HepG2 (cell line): ENCODE results near the gene MGLL. TPM values are rescaled to one million over a fixed set of nuclear protein-coding genes. Genes with fewer than 3 reads are reported as not detected.

Experiments
- ATAC-seq: fragments of 200-7000 bp; cut with Tn5 transposase; 3 replicates; pipeline ENCODE4 v1.9.1; 2020; ENCODE audit warnings: mild to moderate bottlenecking, moderate library complexity
- BruUV-seq: library from RNA; stranded (reverse); fragments of 400-500 nt; replicated peaks from 2 replicates; lab custom pipeline; 2021; lab: Mats Ljungman, UMichigan
- CTCF ChIA-PET: fragments of 300-600 bp; formaldehyde crosslinking; extraction: SDS; loops from one replicate; lab custom pipeline; 2021; ENCODE audit warnings: low total read pairs, inconsistent platforms, low intra/inter-chr PET ratio; lab: Yijun Ruan, JAX
- POLR2A ChIA-PET: fragments of 350-600 bp; sonication (Branson Sonifier 250); formaldehyde crosslinking; loops from one replicate; lab custom pipeline; 2020; ENCODE audit warnings: antibody characterized with exemption, inconsistent platforms; lab: Yijun Ruan, JAX
- DNase-seq: peaks from one replicate; pipeline ENCODE4 v3.0.0-alpha.2; 2015; ENCODE audit warnings: low spot score
- FAIRE-seq: peaks from 3 replicates; lab custom pipeline; 2011; peaks lifted over from hg19 to GRCh38; lab: Jason Lieb, UNC
- H2AFZ ChIP-seq: one replicate; pipeline ENCODE4 v1.6.1; 2011; ENCODE audit warnings: low read length, inconsistent platforms
- H3K27ac ChIP-seq: fragments of 300-600 bp; 3 replicates; pipeline ENCODE4 v1.8.0; 2011; ENCODE audit warnings: mixed run types, mild to moderate bottlenecking, mixed read lengths, low read length, inconsistent platforms; ENCODE audit not compliant: insufficient read depth; ENCODE audit errors: extremely low read length
- H3K27me3 ChIP-seq, 2 experiments: fragments of 200-600 bp in 1 of 2; 2 replicates in 1 of 2; 3 replicates in 1 of 2; pipeline versions ENCODE4 v1.6.0 to v1.8.0; 2011; ENCODE audit warnings: low read length in 2 of 2, mild to moderate bottlenecking in 2 of 2, moderate library complexity in 2 of 2, inconsistent platforms in 1 of 2; ENCODE audit not compliant: insufficient read depth in 2 of 2, control insufficient read depth in 1 of 2
- H3K36me3 ChIP-seq, 2 experiments: fragments of 200-600 bp in 1 of 2; replicated peaks in 1 of 2; 2 replicates in 1 of 2; 3 replicates in 1 of 2; pipeline versions ENCODE4 v1.5.1 to v1.8.0; 2011; ENCODE audit warnings: low read length in 2 of 2, inconsistent platforms in 1 of 2; ENCODE audit not compliant: insufficient read depth in 2 of 2, control insufficient read depth in 1 of 2
- H3K4me1 ChIP-seq: 2 replicates; pipeline ENCODE4 v1.5.1; 2012; ENCODE audit warnings: low read length, inconsistent platforms; ENCODE audit not compliant: insufficient read depth
- H3K4me2 ChIP-seq: 2 replicates; pipeline ENCODE4 v1.6.0; 2011; ENCODE audit warnings: low read depth, low read length, inconsistent platforms
- H3K4me3 ChIP-seq, 3 experiments: fragments of 200-600 bp in 1 of 3; sonication (generic), shearing (Covaris generic) in 1 of 3; replicated peaks in 1 of 3; 2 replicates each; pipeline ENCODE4 v1.5.1; 2011 to 2016; ENCODE audit warnings: low read length in 3 of 3, inconsistent platforms in 2 of 3, low read depth in 2 of 3, mild to moderate bottlenecking in 2 of 3, control low read depth in 1 of 3, mixed read lengths in 1 of 3; ENCODE audit not compliant: insufficient read depth in 1 of 3
- H3K79me2 ChIP-seq: one replicate; pipeline ENCODE4 v1.6.1; 2011; ENCODE audit warnings: low read length, inconsistent platforms; ENCODE audit not compliant: insufficient read depth
- H3K9ac ChIP-seq: 2 replicates; pipeline ENCODE4 v1.6.0; 2011; ENCODE audit warnings: mild to moderate bottlenecking, low read depth, low read length, inconsistent platforms; ENCODE audit not compliant: insufficient read depth
- H3K9me3 ChIP-seq: 2 replicates; pipeline ENCODE4 v1.5.1; 2012; ENCODE audit warnings: mild to moderate bottlenecking, low read length
- H4K20me1 ChIP-seq: 2 replicates; pipeline ENCODE4 v1.6.0; 2011; ENCODE audit warnings: inconsistent platforms, mild to moderate bottlenecking, low read length, moderate library complexity; ENCODE audit not compliant: insufficient read depth
- ATF7 ChIP-seq, 2 experiments: fragments of 450-650 bp in 1 of 2; sonication (generic) in 1 of 2; formaldehyde crosslinking in 1 of 2; IDR thresholded peaks; 2 replicates each; pipeline versions ENCODE4 v1.4.0 to v1.6.1; 2016 to 2020; ENCODE audit warnings: antibody characterized with exemption in 1 of 2, mild to moderate bottlenecking in 1 of 2, missing genetic modification reagents in 1 of 2
- CEBPB ChIP-seq: IDR thresholded peaks from 2 replicates; pipeline ENCODE4 v1.6.1; 2011; ENCODE audit warnings: low read depth, low read length, improper control_type of control experiment, borderline replicate concordance
- EP300 ChIP-seq, 3 experiments: sonication (generic) in 1 of 3; formaldehyde crosslinking in 1 of 3; IDR thresholded peaks; 2 replicates each; pipeline versions ENCODE4 v1.5.1 to v1.6.1; 2011 to 2020; ENCODE audit warnings: low read depth in 2 of 3, low read length in 2 of 3, borderline replicate concordance in 1 of 3, improper control_type of control experiment in 1 of 3, mild to moderate bottlenecking in 1 of 3, missing genetic modification reagents in 1 of 3, moderate library complexity in 1 of 3
- MEIS2 ChIP-seq: sonication (generic); formaldehyde crosslinking; IDR thresholded peaks from 2 replicates; pipeline ENCODE4 v1.9.0; 2021; ENCODE audit warnings: mild to moderate bottlenecking, missing genetic modification reagents
- SP4 ChIP-seq: sonication (generic); formaldehyde crosslinking; IDR thresholded peaks from 2 replicates; pipeline ENCODE4 v1.8.1; 2023; ENCODE audit warnings: mild to moderate bottlenecking, missing genetic modification reagents
- WGBS: methylation state at CpG from one replicate; pipeline ENCODE4 v1.1.6; 2017; ENCODE audit warnings: low lambda C conversion rate; 5-methylcytosine and 5-hydroxymethylcytosine counted together
- in situ Hi-C: cut with HindIII; loops from 2 replicates; pipeline ENCODE4 v1.10.0; 2017; ENCODE audit warnings: low pct_unique_long_range_greater_than_20kb; ENCODE audit not compliant: extremely low pct_ligation_motif_present
- intact Hi-C: fragments of 100-400 bp; cut with micrococcal nuclease; formaldehyde crosslinking; loops from one replicate; pipeline ENCODE4 v1.10.0; 2022; ENCODE audit not compliant: unreplicated experiment
- polyA plus RNA-seq, 8 experiments: library from polyadenylated mRNA; depleted of rRNA in 3 of 8; stranded (reverse) in 7 of 8; unstranded in 1 of 8; fragments of >200 nt; fragmentation: Illumina TruSeq in 4 of 8; extraction: Trizol in 4 of 8; gene quantifications; 2 replicates each; pipeline versions ENCODE4 v1.2.1 to v1.2.3, GENCODE V29; 2011 to 2016; ENCODE audit warnings: low read depth in 4 of 8, missing spikeins in 1 of 8, mixed read lengths in 1 of 8; ENCODE audit not compliant: insufficient read depth in 1 of 8
- total RNA-seq, 5 experiments: library from RNA; depleted of rRNA; stranded (reverse); fragments of >200 nt; fragmentation: Illumina TruSeq; extraction: Trizol; gene quantifications; 2 replicates each; pipeline ENCODE4 v1.2.3, GENCODE V29; 2016; ENCODE audit warnings: low read depth in 1 of 5
- TF ChIP-seq, protein P1 (sequence below): sonication (generic); formaldehyde crosslinking; IDR thresholded peaks from 2 replicates; pipeline ENCODE4 v1.5.0; 2020; ENCODE audit warnings: mild to moderate bottlenecking, missing genetic modification reagents
- TF ChIP-seq, protein P2 (sequence below): sonication (generic); formaldehyde crosslinking; IDR thresholded peaks from 2 replicates; pipeline ENCODE4 v1.4.0; 2020; ENCODE audit warnings: missing genetic modification reagents
- TF ChIP-seq, protein P3 (sequence below): sonication (generic); formaldehyde crosslinking; conservative IDR thresholded peaks from 2 replicates; pipeline ENCODE4 v1.4.0; 2020; ENCODE audit warnings: missing genetic modification reagents

Gene MGLL
- total and polyA plus RNA-seq, 2 of the 13 experiments (the other 11 are each of a cell fraction or from before 2014, with no cell fraction given), result not detected

DNA sequence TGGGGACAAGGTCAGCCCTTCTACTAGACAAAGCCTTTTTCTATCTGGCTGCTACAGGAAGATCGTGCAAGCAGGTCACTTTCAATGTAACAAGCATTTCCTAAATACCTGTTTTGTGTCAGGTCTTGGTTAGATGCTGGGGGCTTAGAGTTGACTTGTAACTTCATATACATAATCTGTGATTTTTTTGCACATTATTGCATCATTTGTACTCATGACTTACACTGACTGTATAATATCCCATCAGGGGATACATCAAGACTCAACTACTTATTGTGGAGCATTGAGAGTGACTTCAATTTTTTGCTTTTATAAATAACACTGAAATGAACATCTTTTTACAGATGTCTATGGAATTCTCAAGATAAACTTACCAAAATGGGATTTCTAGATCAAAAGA lies 80.6 kb downstream of the MGLL start:
- H2AFZ ChIP-seq, result no peak overlapping the region
- no peaks in the 10 kb centered on the region for H4K20me1 ChIP-seq
- ATAC-seq (no peak), FAIRE-seq (no peak), DNase-seq (no peak)
- H3K4me2 ChIP-seq, result no peak overlapping the region
- no peaks in the 10 kb centered on the region for H3K79me2 ChIP-seq
- in situ Hi-C loops (no loop called here), intact Hi-C loops (no loop called here)
- WGBS, result 0% methylated on average over 1 of the region's 1 CpG
- no peak overlapping the region for H3K9ac ChIP-seq
- H3K9me3 ChIP-seq, result no peaks in the 10 kb centered on the region
- H3K27ac ChIP-seq, result no peak overlapping the region
- POLR2A ChIA-PET, result no interaction called here
- H3K4me1 ChIP-seq, result no peaks in the 10 kb centered on the region
- CTCF ChIA-PET, result no interaction called here
- H3K36me3 ChIP-seq, result no peaks in the 10 kb centered on the region
- H3K4me3 ChIP-seq, result no peak overlapping the region
- TF ChIP-seq, protein P1, sequence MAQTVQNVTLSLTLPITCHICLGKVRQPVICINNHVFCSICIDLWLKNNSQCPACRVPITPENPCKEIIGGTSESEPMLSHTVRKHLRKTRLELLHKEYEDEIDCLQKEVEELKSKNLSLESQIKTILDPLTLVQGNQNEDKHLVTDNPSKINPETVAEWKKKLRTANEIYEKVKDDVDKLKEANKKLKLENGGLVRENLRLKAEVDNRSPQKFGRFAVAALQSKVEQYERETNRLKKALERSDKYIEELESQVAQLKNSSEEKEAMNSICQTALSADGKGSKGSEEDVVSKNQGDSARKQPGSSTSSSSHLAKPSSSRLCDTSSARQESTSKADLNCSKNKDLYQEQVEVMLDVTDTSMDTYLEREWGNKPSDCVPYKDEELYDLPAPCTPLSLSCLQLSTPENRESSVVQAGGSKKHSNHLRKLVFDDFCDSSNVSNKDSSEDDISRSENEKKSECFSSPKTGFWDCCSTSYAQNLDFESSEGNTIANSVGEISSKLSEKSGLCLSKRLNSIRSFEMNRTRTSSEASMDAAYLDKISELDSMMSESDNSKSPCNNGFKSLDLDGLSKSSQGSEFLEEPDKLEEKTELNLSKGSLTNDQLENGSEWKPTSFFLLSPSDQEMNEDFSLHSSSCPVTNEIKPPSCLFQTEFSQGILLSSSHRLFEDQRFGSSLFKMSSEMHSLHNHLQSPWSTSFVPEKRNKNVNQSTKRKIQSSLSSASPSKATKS (CRISPR knock-in tag), result no peak
- TF ChIP-seq ATF7 (IDR thresholded peaks at IDR 0.05), result peak; percentile 46; the same call in 1 of the 2 replicates
- no peak for TF ChIP-seq ATF7 (CRISPR knock-in tag; IDR thresholded peaks at IDR 0.05)
- no peak for TF ChIP-seq MEIS2 (CRISPR knock-in tag)
- TF ChIP-seq, protein P2, sequence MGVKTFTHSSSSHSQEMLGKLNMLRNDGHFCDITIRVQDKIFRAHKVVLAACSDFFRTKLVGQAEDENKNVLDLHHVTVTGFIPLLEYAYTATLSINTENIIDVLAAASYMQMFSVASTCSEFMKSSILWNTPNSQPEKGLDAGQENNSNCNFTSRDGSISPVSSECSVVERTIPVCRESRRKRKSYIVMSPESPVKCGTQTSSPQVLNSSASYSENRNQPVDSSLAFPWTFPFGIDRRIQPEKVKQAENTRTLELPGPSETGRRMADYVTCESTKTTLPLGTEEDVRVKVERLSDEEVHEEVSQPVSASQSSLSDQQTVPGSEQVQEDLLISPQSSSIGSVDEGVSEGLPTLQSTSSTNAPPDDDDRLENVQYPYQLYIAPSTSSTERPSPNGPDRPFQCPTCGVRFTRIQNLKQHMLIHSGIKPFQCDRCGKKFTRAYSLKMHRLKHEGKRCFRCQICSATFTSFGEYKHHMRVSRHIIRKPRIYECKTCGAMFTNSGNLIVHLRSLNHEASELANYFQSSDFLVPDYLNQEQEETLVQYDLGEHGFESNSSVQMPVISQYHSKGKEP, result no peak
- no peak for TF ChIP-seq SP4
- TF ChIP-seq EP300 (IDR thresholded peaks at IDR 0.05; ENCODE audit: low read depth in 2 of 2, low read length in 2 of 2), result no peak
- no peak for TF ChIP-seq EP300 (CRISPR knock-in tag; IDR thresholded peaks at IDR 0.05; ENCODE audit: borderline replicate concordance)
- peak; percentile 35; the same call in 1 of the 2 replicates for TF ChIP-seq CEBPB
- TF ChIP-seq, protein P3, sequence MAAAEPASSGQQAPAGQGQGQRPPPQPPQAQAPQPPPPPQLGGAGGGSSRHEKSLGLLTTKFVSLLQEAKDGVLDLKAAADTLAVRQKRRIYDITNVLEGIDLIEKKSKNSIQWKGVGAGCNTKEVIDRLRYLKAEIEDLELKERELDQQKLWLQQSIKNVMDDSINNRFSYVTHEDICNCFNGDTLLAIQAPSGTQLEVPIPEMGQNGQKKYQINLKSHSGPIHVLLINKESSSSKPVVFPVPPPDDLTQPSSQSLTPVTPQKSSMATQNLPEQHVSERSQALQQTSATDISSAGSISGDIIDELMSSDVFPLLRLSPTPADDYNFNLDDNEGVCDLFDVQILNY (CRISPR knock-in tag), result no peak
- peaks cover 3 to 37% of the 10 kb centered on the region in 2 experiments for H3K27me3 ChIP-seq
- BruUV-seq, result no TSS peak
